ENCODE measurements around the gene HMCN1.

Gene HMCN1

GRCh38 chr1:185804206-185804605, 70.0 kb downstream of the HMCN1 start:
- no peak for DNase-seq (ENCODE audit: low read depth in 2 of 2)

DNA sequence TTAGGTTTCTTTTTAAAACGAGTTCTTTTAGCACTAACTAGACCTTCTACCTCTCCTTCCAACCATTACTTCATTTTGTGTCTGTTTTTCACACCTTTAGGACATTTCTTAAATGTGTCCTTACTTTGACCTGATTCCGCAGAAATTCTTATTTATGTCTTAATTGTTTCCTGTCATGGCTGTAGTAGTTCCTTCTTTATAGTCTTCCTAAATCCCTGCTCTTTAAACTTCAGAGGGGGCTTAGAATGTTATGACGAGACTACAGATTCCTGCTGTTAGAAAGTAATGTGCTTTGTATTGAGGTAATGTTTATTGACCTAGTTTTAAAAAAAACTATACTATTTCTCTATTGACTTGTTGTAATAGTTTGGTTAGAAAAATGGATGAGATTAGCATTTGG, 70.4 kb downstream of the HMCN1 start:
- no peak for DNase-seq (ENCODE audit: low read depth in 2 of 2)

GRCh38 chr1:185807275-185807674, 73.1 kb downstream of the HMCN1 start:
- DNase-seq (ENCODE audit: low read depth in 2 of 2): no peak

DNA sequence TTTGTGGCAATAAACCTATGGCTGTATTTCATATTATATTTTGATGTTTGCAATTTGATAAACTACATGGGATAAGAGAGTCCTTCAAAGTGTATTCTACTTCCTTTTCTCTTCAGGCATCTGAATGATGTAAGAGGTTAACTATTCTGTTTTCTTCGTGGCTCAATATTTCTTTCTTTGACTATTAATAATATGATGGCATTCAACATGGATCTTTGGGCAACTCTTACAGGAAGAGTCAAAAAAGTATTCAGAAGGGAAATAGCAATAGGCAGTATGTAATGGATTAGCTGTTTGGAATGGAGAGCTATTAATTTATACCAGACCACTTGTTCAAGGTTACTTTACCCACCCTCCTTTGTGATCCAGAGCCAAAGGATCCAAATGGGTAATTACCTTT, 74.4 kb downstream of the HMCN1 start:
- no peak for DNase-seq (ENCODE audit: low read depth in 2 of 2)

DNA sequence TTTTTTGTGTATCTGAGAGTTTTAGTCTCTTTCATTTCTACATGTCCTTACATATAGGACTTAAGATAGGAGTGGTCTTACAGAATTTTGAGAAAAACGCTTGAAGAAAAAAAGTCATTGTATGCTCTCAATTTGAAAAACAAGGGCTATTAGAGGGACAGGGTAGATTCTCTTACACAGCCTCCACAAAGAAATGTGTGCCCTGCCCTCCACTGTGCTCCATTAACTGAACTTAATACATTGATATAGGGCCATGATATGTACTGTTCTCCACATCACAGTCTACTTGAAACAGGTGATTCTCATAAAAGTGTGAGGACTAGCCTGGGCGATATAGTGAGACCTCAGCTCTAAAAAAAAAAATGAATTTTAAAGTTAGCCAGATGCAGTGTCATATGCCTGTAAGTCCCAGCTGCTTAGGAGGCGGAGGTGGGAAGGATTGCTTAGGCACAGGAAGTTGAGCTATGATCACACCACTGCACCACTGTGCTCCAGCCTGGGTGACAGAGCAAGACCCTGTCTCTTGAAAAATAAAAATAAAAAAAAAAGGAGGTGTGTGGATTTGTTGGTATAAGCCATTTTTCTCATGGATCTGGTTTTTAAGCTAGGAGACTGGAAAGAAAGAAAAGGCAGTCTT, 77.0 kb downstream of the HMCN1 start:
- DNase-seq (ENCODE audit: low read depth in 2 of 2): no peak

DNA sequence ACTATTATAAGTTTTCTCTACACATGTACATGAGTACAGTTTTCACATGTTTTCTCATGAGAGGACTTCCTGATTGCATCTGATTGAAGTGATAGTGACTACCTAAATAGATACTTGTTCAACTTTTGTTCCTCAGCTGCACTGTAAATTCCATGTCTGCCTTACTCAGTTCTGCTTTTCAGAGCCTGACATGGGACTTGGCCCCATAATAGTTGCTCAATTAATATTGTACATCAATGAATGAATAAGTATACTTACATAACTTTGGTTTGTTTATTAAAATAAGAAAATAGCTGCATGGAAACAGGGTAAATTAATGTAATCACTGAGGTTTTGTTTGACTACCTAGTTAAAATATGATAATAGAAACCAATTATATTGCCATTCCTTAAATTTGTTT, 78.7 kb downstream of the HMCN1 start:
- DNase-seq (ENCODE audit: low read depth in 2 of 2): no peak

- DNase-seq (ENCODE audit: low read depth in 2 of 2): no peak
These were observed 79.3 kb downstream of the HMCN1 start for GRCh38 chr1:185813401-185813979.

DNA sequence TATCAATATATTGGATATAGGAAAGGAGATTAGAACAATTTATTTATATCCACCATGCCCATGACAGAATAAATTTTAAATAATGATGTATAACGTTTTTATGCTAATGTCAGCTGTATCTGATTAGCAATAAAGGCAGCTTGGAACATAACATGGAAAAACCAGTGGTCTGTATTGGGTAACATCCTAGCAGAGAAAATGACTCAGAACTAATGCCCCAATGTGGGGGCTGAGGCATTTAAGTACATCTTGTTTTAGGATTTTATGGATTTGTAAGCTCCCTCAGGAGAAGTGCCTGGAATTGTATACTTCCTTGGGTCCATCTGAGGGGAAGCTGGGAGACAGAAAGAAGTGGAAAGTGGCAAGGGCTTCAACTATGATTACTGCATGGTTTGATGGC, 82.3 kb downstream of the HMCN1 start:
- DNase-seq (ENCODE audit: low read depth in 2 of 2): no peak

GRCh38 chr1:185819798-185820197, 85.6 kb downstream of the HMCN1 start:
- DNase-seq (ENCODE audit: low read depth in 2 of 2): no peak

DNA sequence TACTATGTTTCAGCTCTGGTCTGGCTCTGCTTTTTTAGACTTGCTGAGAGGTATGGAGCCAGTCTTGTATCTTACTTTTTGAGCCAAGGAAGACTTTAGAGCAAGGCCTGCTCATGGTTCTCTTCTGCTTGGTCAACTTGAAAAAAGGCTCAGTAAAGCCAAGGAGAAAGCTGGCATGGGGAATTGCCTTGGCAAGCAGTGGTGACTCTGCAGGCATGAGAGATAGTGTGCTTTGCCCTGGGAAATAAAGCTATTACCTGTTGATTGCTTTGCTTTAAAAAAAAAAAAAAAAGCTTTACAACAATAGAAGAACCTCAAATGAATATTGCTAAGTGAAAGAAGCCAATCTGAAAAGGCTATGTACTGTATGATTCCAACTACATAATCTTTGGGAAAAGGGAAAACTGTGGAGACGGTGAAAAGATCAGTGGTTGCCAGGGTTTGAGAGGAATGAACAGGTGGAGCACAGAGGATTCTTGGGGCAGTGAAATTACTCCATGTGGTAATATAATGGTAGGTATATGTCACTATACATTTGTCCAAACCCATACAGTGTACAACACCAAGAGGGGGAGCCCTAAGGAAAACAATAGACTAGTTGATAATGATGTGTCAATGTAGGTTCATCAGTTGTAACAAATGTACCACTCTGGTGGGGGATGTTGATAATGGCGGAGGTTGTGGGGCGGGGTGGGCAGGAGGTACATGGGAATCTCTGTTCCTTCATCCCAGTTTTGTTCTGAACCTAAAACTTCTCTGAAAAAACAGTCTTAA, 87.6 kb downstream of the HMCN1 start:
- DNase-seq (ENCODE audit: low read depth in 2 of 2): no peak

DNA sequence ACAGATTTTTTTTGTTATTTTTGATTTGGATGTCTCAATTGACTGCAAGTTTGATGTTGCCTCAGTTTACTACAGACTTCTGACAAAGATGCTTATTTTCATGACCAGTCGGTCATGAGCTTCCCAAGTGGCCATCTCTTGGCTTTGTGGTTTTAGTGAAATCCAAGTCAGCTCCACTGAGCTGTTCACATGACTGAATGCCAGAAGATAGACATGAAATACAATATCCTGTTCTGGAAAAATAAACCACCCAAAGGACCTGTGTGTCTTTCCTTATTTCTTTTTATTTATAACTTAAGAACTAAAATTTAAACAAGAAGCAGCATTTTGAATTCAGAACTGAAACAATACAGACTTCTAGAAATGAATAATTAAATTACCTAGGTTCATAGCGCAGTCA, 89.3 kb downstream of the HMCN1 start:
- DNase-seq (ENCODE audit: low read depth in 2 of 2): no peak

DNA sequence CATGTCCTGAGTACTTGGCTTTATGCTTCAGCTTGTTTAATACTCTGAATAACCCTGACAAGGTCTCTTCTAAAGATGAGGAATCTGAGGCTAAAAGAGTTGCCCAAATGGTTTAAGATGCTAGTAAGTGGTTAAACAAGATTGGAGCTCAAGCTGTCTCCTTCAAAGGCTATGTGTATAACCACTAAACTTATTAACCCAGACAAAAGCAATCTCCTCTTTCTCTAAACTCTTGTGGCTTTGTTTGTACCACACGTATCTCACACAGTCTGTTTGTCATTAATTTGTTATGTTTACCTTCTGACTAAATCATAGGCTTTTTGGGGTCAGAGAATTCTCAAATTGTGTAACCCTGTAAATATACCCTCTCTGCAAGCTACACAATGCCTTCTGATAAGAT, 89.9 kb downstream of the HMCN1 start:
- DNase-seq (ENCODE audit: low read depth in 2 of 2): no peak

DNA sequence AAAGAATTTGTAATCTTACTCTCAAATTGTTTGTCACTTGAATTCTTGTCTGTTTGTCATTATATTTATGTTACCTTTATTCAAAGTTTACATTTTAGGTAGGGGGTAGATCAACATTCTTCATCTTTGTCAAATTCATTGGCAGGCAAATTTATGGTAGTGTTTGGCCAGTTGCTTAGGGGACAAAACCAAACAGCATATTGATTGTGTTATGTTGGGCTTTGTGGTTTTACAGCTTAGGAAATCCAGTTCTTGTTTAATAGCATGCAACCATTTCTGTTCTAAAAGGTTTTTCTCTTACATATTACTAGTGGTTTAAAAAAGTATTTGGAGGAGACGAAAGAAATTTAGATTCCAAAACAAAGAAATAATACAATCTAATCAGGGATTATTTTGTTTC, 91.4 kb downstream of the HMCN1 start:
- DNase-seq (ENCODE audit: low read depth in 2 of 2): no peak

DNA sequence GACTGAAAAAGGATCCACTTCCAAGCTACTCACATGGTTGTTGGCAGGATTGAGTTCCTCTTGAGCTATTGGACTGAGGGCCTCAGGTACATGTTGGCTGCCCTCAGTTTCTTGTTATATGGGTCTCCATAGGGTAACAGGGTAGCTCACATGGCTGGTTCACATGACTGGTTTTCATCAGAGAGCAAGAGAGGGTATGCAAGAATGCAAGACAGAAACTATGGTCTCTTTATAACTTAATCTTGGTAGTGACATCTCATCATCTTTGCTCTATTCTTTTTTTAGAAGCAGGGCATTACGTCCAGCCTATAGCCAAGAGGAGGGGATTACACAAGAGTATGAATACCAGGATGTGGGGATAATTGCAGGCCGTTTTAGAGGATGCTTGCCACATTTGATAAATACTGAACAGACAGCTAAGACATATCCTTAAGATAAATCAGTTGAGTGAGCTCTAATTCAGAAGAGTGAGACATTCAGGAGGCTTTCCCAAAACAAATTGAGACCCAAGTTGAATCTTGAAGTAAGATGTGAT, 100.2 kb downstream of the HMCN1 start:
- DNase-seq (ENCODE audit: low read depth in 2 of 2): no peak

DNA sequence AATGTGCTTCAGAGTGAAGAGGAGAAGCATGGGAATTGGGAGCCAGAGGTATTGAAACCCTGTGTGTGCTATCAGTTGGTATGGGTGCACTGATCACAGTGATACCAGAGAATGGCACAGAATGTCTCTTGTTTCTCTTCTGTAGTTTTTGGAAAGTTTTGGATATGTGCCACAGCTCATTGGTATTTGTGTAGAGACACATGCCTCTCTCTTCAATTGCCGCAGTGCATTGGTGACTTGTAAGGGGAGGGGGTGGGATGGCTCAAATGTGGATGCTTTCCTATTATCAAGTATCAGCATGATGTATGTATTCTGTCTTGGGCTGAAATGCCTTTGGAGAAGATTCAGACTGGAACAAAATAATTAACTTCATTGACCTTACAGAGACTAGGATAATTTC, 101.0 kb downstream of the HMCN1 start:
- DNase-seq (ENCODE audit: low read depth in 2 of 2): no peak

DNA sequence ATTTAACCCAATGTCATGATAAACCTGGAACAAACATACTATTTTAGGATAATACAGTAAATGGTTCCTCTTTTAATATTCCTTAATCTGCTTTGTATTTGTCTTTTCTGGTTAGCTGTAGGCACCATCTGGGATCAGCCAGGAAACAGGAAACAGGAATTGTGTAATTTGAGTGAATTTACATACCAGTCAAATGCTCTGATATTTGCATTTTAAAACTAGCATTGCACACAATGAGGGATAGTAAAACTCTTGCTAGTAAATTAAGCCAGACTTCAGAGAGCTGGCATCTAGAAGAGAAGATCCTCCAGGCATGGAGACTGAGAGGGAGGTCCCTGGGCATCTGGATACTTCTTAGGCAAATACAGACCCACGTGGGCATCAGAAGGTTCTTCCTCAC, 103.5 kb downstream of the HMCN1 start:
- DNase-seq (ENCODE audit: low read depth in 2 of 2): no peak

DNA sequence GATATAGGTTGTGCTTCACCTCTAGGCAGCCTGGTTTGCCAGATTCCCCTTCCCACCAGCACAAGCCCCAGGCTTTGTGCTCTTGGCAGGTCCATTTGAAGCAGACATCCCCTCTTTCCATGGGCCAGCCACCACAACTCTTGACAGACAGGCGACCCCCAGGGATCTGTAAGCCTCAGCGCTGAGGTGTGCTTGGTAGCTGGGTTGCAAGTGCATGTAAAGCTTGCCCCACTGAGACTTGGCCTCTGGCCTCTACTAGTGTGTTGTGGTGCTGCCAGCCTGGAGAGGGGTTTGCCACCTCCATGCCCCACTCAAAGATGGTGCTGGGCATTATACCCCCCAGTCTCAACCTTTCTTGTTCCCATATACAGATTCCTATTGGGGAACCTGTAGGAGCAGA, 103.9 kb downstream of the HMCN1 start:
- DNase-seq (ENCODE audit: low read depth in 2 of 2): no peak

- no peak for DNase-seq (ENCODE audit: low read depth in 2 of 2)
These were observed 106.7 kb downstream of the HMCN1 start for GRCh38 chr1:185840880-185841279.

- DNase-seq (ENCODE audit: low read depth in 2 of 2): no peak
These were observed 109.2 kb downstream of the HMCN1 start for GRCh38 chr1:185843297-185843869.

- DNase-seq (ENCODE audit: low read depth in 2 of 2): no peak
These were observed 109.8 kb downstream of the HMCN1 start for GRCh38 chr1:185843986-185844385.

DNA sequence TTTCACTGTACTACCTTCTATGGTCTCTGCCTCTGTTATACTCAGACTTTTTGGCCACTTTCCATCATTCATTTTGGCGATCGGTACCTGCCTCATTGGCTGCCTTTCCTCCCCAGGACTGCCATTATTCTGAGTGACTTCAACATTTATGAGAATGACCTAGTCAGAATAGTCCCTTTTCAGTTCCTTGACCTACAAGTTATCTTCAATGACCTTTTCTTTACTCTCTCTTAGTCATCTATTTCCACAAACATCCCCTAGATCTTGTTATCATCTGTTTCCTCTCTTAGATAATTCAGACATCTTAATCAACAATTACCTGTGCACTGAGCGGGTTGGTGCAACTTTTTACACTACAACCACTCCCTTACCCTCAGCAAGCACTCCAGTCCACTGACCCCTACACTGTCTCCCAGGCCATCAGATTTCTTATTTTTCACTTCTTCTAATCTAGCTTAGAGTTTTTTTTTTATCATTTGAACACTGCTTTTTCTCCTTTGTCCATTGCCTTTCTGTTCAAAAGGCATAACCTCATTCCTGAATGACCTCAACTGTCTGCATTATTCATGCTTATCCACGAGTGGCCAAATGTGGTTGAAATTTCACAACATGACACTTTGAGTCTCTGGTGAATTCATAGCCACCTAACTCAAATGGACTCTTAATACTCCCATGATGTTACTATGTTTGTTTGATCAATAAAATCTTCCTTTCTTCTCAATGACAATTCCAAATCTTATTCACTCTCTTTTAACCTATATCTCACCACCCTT, 112.7 kb downstream of the HMCN1 start:
- DNase-seq (ENCODE audit: low read depth in 2 of 2): no peak

DNA sequence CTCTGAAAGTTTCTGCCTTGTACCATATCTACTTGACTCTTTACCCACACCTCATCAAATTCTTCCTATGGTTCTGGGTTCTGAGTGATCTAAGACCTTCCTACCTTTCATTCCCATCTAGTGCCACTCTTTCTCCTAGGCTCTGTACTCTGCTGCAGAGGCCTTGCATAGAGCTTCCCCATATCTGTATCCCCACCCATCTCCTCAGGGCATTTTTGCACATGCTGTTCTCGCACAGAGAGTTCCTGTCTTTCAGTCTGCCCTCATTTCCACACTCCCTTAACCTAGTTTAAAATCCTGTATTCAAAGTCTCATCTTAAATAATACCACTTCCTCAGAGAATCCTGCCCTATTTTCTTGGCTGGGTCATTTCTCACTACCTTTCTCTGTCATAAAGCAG, 114.8 kb downstream of the HMCN1 start:
- DNase-seq (ENCODE audit: low read depth in 2 of 2): no peak

Measured in stimulated activated CD8-positive, alpha-beta memory T cell treated with anti-CD3 and anti-CD28 coated beads, Interleukin-7, amount 100 ng/mL, for 4 hours (primary cell).